ENCODE measurements around the gene HDHD2.

DNA sequence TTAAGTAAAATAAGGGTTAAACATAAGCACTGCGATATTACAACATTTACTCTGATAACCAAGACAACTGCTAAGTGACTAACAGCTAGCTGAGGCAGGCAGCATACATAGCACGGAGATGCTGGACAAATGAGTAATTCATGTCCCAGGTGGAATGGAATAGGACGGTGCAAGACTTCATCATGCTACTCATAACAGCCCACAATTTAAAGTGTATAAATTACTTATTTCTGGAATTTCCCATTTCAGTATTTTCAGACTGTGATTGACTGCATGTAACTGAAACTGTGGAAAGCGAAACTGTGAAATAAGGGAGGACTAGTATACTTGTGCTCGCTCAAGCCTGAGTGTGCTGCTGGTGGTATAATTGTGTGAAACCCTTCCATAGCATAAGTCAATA is 12.9 kb upstream of the HDHD2 start:
- TF ChIP-seq, protein P1, sequence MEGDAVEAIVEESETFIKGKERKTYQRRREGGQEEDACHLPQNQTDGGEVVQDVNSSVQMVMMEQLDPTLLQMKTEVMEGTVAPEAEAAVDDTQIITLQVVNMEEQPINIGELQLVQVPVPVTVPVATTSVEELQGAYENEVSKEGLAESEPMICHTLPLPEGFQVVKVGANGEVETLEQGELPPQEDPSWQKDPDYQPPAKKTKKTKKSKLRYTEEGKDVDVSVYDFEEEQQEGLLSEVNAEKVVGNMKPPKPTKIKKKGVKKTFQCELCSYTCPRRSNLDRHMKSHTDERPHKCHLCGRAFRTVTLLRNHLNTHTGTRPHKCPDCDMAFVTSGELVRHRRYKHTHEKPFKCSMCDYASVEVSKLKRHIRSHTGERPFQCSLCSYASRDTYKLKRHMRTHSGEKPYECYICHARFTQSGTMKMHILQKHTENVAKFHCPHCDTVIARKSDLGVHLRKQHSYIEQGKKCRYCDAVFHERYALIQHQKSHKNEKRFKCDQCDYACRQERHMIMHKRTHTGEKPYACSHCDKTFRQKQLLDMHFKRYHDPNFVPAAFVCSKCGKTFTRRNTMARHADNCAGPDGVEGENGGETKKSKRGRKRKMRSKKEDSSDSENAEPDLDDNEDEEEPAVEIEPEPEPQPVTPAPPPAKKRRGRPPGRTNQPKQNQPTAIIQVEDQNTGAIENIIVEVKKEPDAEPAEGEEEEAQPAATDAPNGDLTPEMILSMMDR (IDR thresholded peaks at IDR 0.05): no peak
- no peak for TF ChIP-seq POLR2A (IDR thresholded peaks at IDR 0.05)
- no peak for TF ChIP-seq POLR2AphosphoS5 (IDR thresholded peaks at IDR 0.05)
